Prostate gland (tissue), 2 donors: ENCODE results near the gene FMC1.
"Not testable (repeated sequence)": the region's sequence is repeated elsewhere in the genome, so short reads cannot be mapped to it uniquely, and the experiment has no call there.

ENCODE experiments used
- CTCF ChIP-seq, 4 experiments: fragments of 200-600 bp in 2 of 4; fragments of 450-650 bp in 2 of 4; sonication (generic) in 2 of 4; IDR thresholded peaks; 1 replicate in 3 of 4; 2 replicates in 1 of 4; pipeline ENCODE4 v1.5.1; 2016 to 2019; ENCODE audit warnings: antibody characterized with exemption in 4 of 4, mild to moderate bottlenecking in 2 of 4, moderate library complexity in 2 of 4
- POLR2A ChIP-seq: fragments of 450-650 bp; IDR thresholded peaks from one replicate; pipeline ENCODE4 v1.6.1; 2016; ENCODE audit warnings: antibody characterized with exemption, mild to moderate bottlenecking
- POLR2AphosphoS5 ChIP-seq: sonication (generic); formaldehyde crosslinking; IDR thresholded peaks from one replicate; pipeline ENCODE4 v1.6.1; 2017; ENCODE audit warnings: antibody characterized with exemption

- not testable (repeated sequence) for TF ChIP-seq CTCF (IDR thresholded peaks at IDR 0.05); POLR2AphosphoS5; POLR2A
These were observed 16.4 kb upstream of the FMC1 start for GRCh38 chr7:139324709-139325108.
